ENCODE data around the gene LATS2. TPM values are rescaled to one million over a fixed set of nuclear protein-coding genes. Genes with fewer than 3 reads are reported as not detected.

Gene LATS2
- total and polyA plus RNA-seq, 11 donors = 7.8 to 35.6 (median 25.8) TPM

- Histone ChIP-seq H3K9me3 (no peaks in the 10 kb centered on the region), H3K4me3 (no peak overlapping the region), H3K27me3 (no peaks in the 10 kb centered on the region), H3K27ac (peak overlapping the region in 4 of 12 donors; percentile 12 to 58 (median 50)), H3K4me1 (peaks cover 0 to 30% (median 0%) of the 10 kb centered on the region in 12 donors), H3K36me3 (peaks cover 0 to 78% (median 70%) of the 10 kb centered on the region in 9 donors)
- TF ChIP-seq CTCF (IDR thresholded peaks at IDR 0.05) (no peak), POLR2A (IDR thresholded peaks at IDR 0.05) (no peak)
- intact Hi-C loops (cut with DNase I) = loop anchor here in 1 of 10 donors (10.0 kb wide), 1 partner anchor 56 kb away; no protein-coding TSS in a partner anchor
- DNase-seq = no peak
- WGBS, 4 donors = 83 to 93% (median 89%) methylated on average over 27 to 44 of the region's 44 CpGs
- ATAC-seq = peak in 3 of 4 donors; percentile 27 to 33 (median 32)
Observed at GRCh38 chr13:20988909-20989655, 72.3 kb downstream of the LATS2 start.

GRCh38 chr13:20988033-20988908, 73.1 kb downstream of the LATS2 start:
- no peak for TF ChIP-seq POLR2A (IDR thresholded peaks at IDR 0.05)
- TF ChIP-seq CTCF (IDR thresholded peaks at IDR 0.05) = no peak
- Histone ChIP-seq H3K27ac (peak overlapping the region in 1 of 12 donors; percentile 58), H3K9me3 (no peaks in the 10 kb centered on the region), H3K36me3 (peaks cover 0 to 84% (median 75%) of the 10 kb centered on the region in 9 donors), H3K27me3 (no peaks in the 10 kb centered on the region), H3K4me3 (no peak overlapping the region), H3K4me1 (peaks cover 0 to 22% (median 0%) of the 10 kb centered on the region in 12 donors)
- WGBS, 4 donors = 92 to 97% (median 97%) methylated on average over 23 to 87 of the region's 87 CpGs
- intact Hi-C loops (cut with DNase I) = loop anchor here in 1 of 10 donors (10.0 kb wide), 1 partner anchor 57 kb away; no protein-coding TSS in a partner anchor
- peak in 1 of 4 donors; percentile 6 for ATAC-seq
- no peak for DNase-seq

- Histone ChIP-seq H3K36me3 (peaks cover 0 to 91% (median 82%) of the 10 kb centered on the region in 9 donors), H3K27ac (no peak overlapping the region), H3K9me3 (no peaks in the 10 kb centered on the region), H3K27me3 (no peaks in the 10 kb centered on the region), H3K4me1 (peaks cover 0 to 17% (median 0%) of the 10 kb centered on the region in 12 donors), H3K4me3 (no peak overlapping the region)
- ATAC-seq (no peak), DNase-seq (no peak)
- TF ChIP-seq POLR2A (IDR thresholded peaks at IDR 0.05) (no peak), CTCF (IDR thresholded peaks at IDR 0.05) (no peak)
- intact Hi-C loops (cut with DNase I) = loop anchor here in 1 of 10 donors (10.0 kb wide), 1 partner anchor 57 kb away; no protein-coding TSS in a partner anchor
- WGBS, 4 donors = 83 to 85% (median 84%) methylated on average over 11 of the region's 11 CpGs
Observed at GRCh38 chr13:20987599-20987998, 73.8 kb downstream of the LATS2 start.
